SJCRH30 (cell line): ENCODE results near the gene WDR83. TPM values are rescaled to one million over a fixed set of nuclear protein-coding genes. Genes with fewer than 3 reads are reported as not detected.

Source experiments
- DNase-seq, 2 experiments: peaks; one replicate each; pipeline ENCODE4 v3.0.0-alpha.2; 2015 to 2020
- H3K27ac ChIP-seq: fragments of 250-450 bp; sonication (Bioruptor Pico); 2 replicates; pipeline ENCODE4 v1.5.1; 2020; ENCODE audit warnings: mild to moderate bottlenecking, moderate library complexity
- H3K27me3 ChIP-seq: fragments of 250-450 bp; sonication (Bioruptor Pico); 2 replicates; pipeline ENCODE4 v1.5.1; 2020; ENCODE audit warnings: mild to moderate bottlenecking, moderate library complexity
- H3K36me3 ChIP-seq: fragments of 250-450 bp; sonication (Bioruptor Pico); 2 replicates; pipeline ENCODE4 v1.5.1; 2020; ENCODE audit warnings: mild to moderate bottlenecking, moderate library complexity
- H3K4me1 ChIP-seq: fragments of 250-450 bp; sonication (Bioruptor Pico); 2 replicates; pipeline ENCODE4 v1.5.1; 2020; ENCODE audit warnings: mild to moderate bottlenecking, moderate library complexity
- H3K4me3 ChIP-seq: fragments of 250-450 bp; sonication (Bioruptor Pico); 2 replicates; pipeline ENCODE4 v1.5.1; 2020; ENCODE audit warnings: mild to moderate bottlenecking, moderate library complexity
- H3K9me3 ChIP-seq: fragments of 250-450 bp; sonication (Bioruptor Pico); replicated peaks from 2 replicates; pipeline ENCODE4 v1.5.1; 2020; ENCODE audit warnings: mild to moderate bottlenecking, moderate library complexity
- total RNA-seq: library from RNA; depleted of rRNA; stranded (reverse); fragments of >200 nt; shearing (Covaris generic); gene quantifications from 2 replicates; pipeline ENCODE4 v1.2.3, GENCODE V29; 2014

Gene WDR83
- total RNA-seq, 1 experiment from 2014 or later, result 11.9 TPM

- no peaks in the 10 kb centered on the region for H3K4me1 ChIP-seq
- H3K4me3 ChIP-seq, result no peak overlapping the region
- no peak overlapping the region for H3K27ac ChIP-seq
- H3K27me3 ChIP-seq, result no peaks in the 10 kb centered on the region
- H3K9me3 ChIP-seq, result peaks cover 4% of the 10 kb centered on the region
- H3K36me3 ChIP-seq, result 0 out of 2 replicates have a peak, but pooled peaks cover 2% of the 10 kb centered on the region
- DNase-seq, result no peak
These were observed 20.1 kb upstream of the WDR83 start for GRCh38 chr19:12646551-12646950.

GRCh38 chr19:12647047-12647446 lies 19.6 kb upstream of the WDR83 start:
- Histone ChIP-seq H3K4me3 (no peak overlapping the region), H3K4me1 (no peaks in the 10 kb centered on the region), H3K27me3 (no peaks in the 10 kb centered on the region), H3K27ac (no peak overlapping the region), H3K9me3 (peaks cover 4% of the 10 kb centered on the region), H3K36me3 (0 out of 2 replicates have a peak, but pooled peaks cover 2% of the 10 kb centered on the region)
- no peak for DNase-seq

- H3K4me1 ChIP-seq, result no peaks in the 10 kb centered on the region
- no peaks in the 10 kb centered on the region for H3K27me3 ChIP-seq
- 0 out of 2 replicates have a peak, but pooled peaks cover 2% of the 10 kb centered on the region for H3K36me3 ChIP-seq
- H3K4me3 ChIP-seq, result no peak overlapping the region
- H3K9me3 ChIP-seq, result peaks cover 4% of the 10 kb centered on the region
- H3K27ac ChIP-seq, result no peak overlapping the region
- DNase-seq, result peak in 1 of 2 experiments; percentile 33
These were observed 19.0 kb upstream of the WDR83 start for GRCh38 chr19:12647490-12648071.

- no peaks in the 10 kb centered on the region for H3K4me1 ChIP-seq
- no peak overlapping the region for H3K27ac ChIP-seq
- H3K4me3 ChIP-seq, result no peak overlapping the region
- H3K9me3 ChIP-seq, result peaks cover 4% of the 10 kb centered on the region
- H3K27me3 ChIP-seq, result no peaks in the 10 kb centered on the region
- DNase-seq, result no peak
- H3K36me3 ChIP-seq, result 0 out of 2 replicates have a peak, but pooled peaks cover 2% of the 10 kb centered on the region
These were observed 18.5 kb upstream of the WDR83 start for GRCh38 chr19:12648088-12648487.

GRCh38 chr19:12649941-12650340 lies 16.7 kb upstream of the WDR83 start:
- Histone ChIP-seq H3K36me3 (peaks cover 13% of the 10 kb centered on the region), H3K27me3 (no peaks in the 10 kb centered on the region), H3K4me1 (no peaks in the 10 kb centered on the region), H3K4me3 (no peak overlapping the region), H3K27ac (no peak overlapping the region), H3K9me3 (peaks cover 4% of the 10 kb centered on the region)
- no peak for DNase-seq

GRCh38 chr19:12652219-12652618 lies 14.4 kb upstream of the WDR83 start:
- peaks cover 4% of the 10 kb centered on the region for H3K9me3 ChIP-seq
- no peak overlapping the region for H3K27ac ChIP-seq

GRCh38 chr19:12655546-12655945 lies 11.1 kb upstream of the WDR83 start:
- H3K27ac ChIP-seq, result no peak overlapping the region
- DNase-seq, result no peak
- H3K4me3 ChIP-seq, result no peak overlapping the region
- H3K4me1 ChIP-seq, result no peaks in the 10 kb centered on the region
- no peaks in the 10 kb centered on the region; the same call in 1 of the 2 replicates for H3K9me3 ChIP-seq
- peaks cover 44% of the 10 kb centered on the region for H3K36me3 ChIP-seq
- H3K27me3 ChIP-seq, result no peaks in the 10 kb centered on the region

More at GRCh38 chr19:12652219-12652618, 14.4 kb upstream of the WDR83 start:
- no peak for DNase-seq
- Histone ChIP-seq H3K4me1 (no peaks in the 10 kb centered on the region), H3K27me3 (no peaks in the 10 kb centered on the region), H3K36me3 (peaks cover 26% of the 10 kb centered on the region), H3K4me3 (no peak overlapping the region)

GRCh38 chr19:12656899-12657571 lies 9.6 kb upstream of the WDR83 start:
- H3K4me1 ChIP-seq, result no peaks in the 10 kb centered on the region
- peak in 1 of 2 experiments; percentile 42 for DNase-seq

GRCh38 chr19:12657966-12658365 lies 8.6 kb upstream of the WDR83 start:
- DNase-seq, result no peak
- Histone ChIP-seq H3K4me1 (no peaks in the 10 kb centered on the region), H3K27me3 (no peaks in the 10 kb centered on the region), H3K36me3 (peaks cover 63% of the 10 kb centered on the region), H3K27ac (no peak overlapping the region), H3K4me3 (no peak overlapping the region), H3K9me3 (no peaks in the 10 kb centered on the region; the same call in 1 of the 2 replicates)

More at GRCh38 chr19:12656899-12657571, 9.6 kb upstream of the WDR83 start:
- Histone ChIP-seq H3K4me3 (no peak overlapping the region), H3K36me3 (peaks cover 55% of the 10 kb centered on the region), H3K27ac (no peak overlapping the region), H3K27me3 (no peaks in the 10 kb centered on the region), H3K9me3 (no peaks in the 10 kb centered on the region; the same call in 1 of the 2 replicates)

GRCh38 chr19:12660980-12661379 lies 5.6 kb upstream of the WDR83 start:
- peaks cover 51% of the 10 kb centered on the region for H3K36me3 ChIP-seq
- H3K27me3 ChIP-seq, result no peaks in the 10 kb centered on the region
- H3K4me1 ChIP-seq, result no peaks in the 10 kb centered on the region
- no peak overlapping the region for H3K4me3 ChIP-seq
- no peak overlapping the region for H3K27ac ChIP-seq
- H3K9me3 ChIP-seq, result no peaks in the 10 kb centered on the region; the same call in 1 of the 2 replicates
- no peak for DNase-seq

GRCh38 chr19:12664406-12665280 lies 2.0 kb upstream of the WDR83 start:
- Histone ChIP-seq H3K4me3 (no peak overlapping the region), H3K4me1 (no peaks in the 10 kb centered on the region), H3K9me3 (no peaks in the 10 kb centered on the region), H3K27ac (no peak overlapping the region), H3K36me3 (peaks cover 30% of the 10 kb centered on the region), H3K27me3 (no peaks in the 10 kb centered on the region)
- DNase-seq, result peak; percentile 49 to 52

GRCh38 chr19:12665281-12665573 lies 1.4 kb upstream of the WDR83 start:
- Histone ChIP-seq H3K27me3 (no peaks in the 10 kb centered on the region), H3K4me3 (no peak overlapping the region), H3K36me3 (peaks cover 28% of the 10 kb centered on the region), H3K9me3 (no peaks in the 10 kb centered on the region), H3K27ac (no peak overlapping the region), H3K4me1 (no peaks in the 10 kb centered on the region; the same call in 1 of the 2 replicates)
- no peak for DNase-seq

GRCh38 chr19:12665671-12666264 lies 839 bp upstream of the WDR83 start:
- no peaks in the 10 kb centered on the region; the same call in 1 of the 2 replicates for H3K4me1 ChIP-seq
- peaks cover 26% of the 10 kb centered on the region for H3K36me3 ChIP-seq
- no peaks in the 10 kb centered on the region for H3K9me3 ChIP-seq
- DNase-seq, result no peak
- no peak overlapping the region for H3K27ac ChIP-seq
- H3K4me3 ChIP-seq, result peak overlapping the region; percentile 86
- H3K27me3 ChIP-seq, result no peaks in the 10 kb centered on the region

GRCh38 chr19:12667731-12668302 lies 1.2 kb downstream of the WDR83 start:
- H3K4me1 ChIP-seq, result no peaks in the 10 kb centered on the region; the same call in 1 of the 2 replicates
- no peaks in the 10 kb centered on the region for H3K9me3 ChIP-seq
- H3K27me3 ChIP-seq, result no peaks in the 10 kb centered on the region
- peaks cover 20% of the 10 kb centered on the region for H3K36me3 ChIP-seq
- no peak overlapping the region for H3K27ac ChIP-seq
- no peak for DNase-seq
- H3K4me3 ChIP-seq, result no peak overlapping the region
